CD14-positive monocyte (primary cell): Measurements from ENCODE around the gene CHST11. TPM values are rescaled to one million over a fixed set of nuclear protein-coding genes. Genes with fewer than 3 reads are reported as not detected.

Experiments used
- DNase-seq, 3 donors: peaks; one replicate each; pipeline ENCODE4 v3.0.0-alpha.2; 2011 to 2022
- H2AFZ ChIP-seq: 2 replicates; pipeline ENCODE4 v1.6.0; 2012; ENCODE audit warnings: mild to moderate bottlenecking, low read depth, low read length, inconsistent platforms; ENCODE audit not compliant: insufficient read depth, poor library complexity, severe bottlenecking
- H3K27ac ChIP-seq, 2 donors: 1 replicate in 1 of 2; 2 replicates in 1 of 2; pipeline ENCODE4 v1.5.1; 2012 to 2013; ENCODE audit warnings: low read length in 2 of 2, control low read depth in 1 of 2, inconsistent platforms in 1 of 2, low read depth in 1 of 2, mild to moderate bottlenecking in 1 of 2
- H3K27me3 ChIP-seq, 2 donors: one replicate each; pipeline versions ENCODE4 v1.6.0 to v1.6.1; 2011 to 2013; ENCODE audit warnings: low read length in 2 of 2; ENCODE audit not compliant: control insufficient read depth in 2 of 2, insufficient read depth in 2 of 2
- H3K36me3 ChIP-seq, 2 donors: replicated peaks in 1 of 2; 1 replicate in 1 of 2; 2 replicates in 1 of 2; pipeline versions ENCODE4 v1.5.1 to v1.6.1; 2012 to 2013; ENCODE audit warnings: low read length in 2 of 2, control low read depth in 1 of 2, inconsistent platforms in 1 of 2, mild to moderate bottlenecking in 1 of 2; ENCODE audit not compliant: insufficient read depth in 2 of 2, control insufficient read depth in 1 of 2
- H3K4me1 ChIP-seq, 2 donors: 1 replicate in 1 of 2; 2 replicates in 1 of 2; pipeline versions ENCODE4 v1.5.1 to v1.6.1; 2012 to 2013; ENCODE audit warnings: low read length in 2 of 2, control low read depth in 1 of 2, inconsistent platforms in 1 of 2, mild to moderate bottlenecking in 1 of 2, moderate library complexity in 1 of 2; ENCODE audit not compliant: insufficient read depth in 2 of 2, control insufficient read depth in 1 of 2
- H3K4me2 ChIP-seq: replicated peaks from 2 replicates; pipeline ENCODE3; 2012; ENCODE audit warnings: low read length, moderate library complexity, mild to moderate bottlenecking; ENCODE audit not compliant: poor library complexity, severe bottlenecking; ENCODE audit errors: extremely low read depth
- H3K4me3 ChIP-seq, 3 experiments: fragments of 200-600 bp in 1 of 3; sonication (generic) in 1 of 3; replicated peaks in 1 of 3; 1 replicate in 2 of 3; 2 replicates in 1 of 3; pipeline ENCODE4 v1.5.1; 2011 to 2013; ENCODE audit warnings: low read length in 3 of 3, mild to moderate bottlenecking in 3 of 3, control low read depth in 2 of 3, low read depth in 2 of 3, inconsistent platforms in 1 of 3, moderate library complexity in 1 of 3
- H3K79me2 ChIP-seq: 2 replicates; pipeline ENCODE4 v1.6.0; 2012; ENCODE audit warnings: mild to moderate bottlenecking, control low read depth, inconsistent platforms, low read length, moderate library complexity; ENCODE audit not compliant: insufficient read depth
- H3K9ac ChIP-seq: 2 replicates; pipeline ENCODE4 v1.6.0; 2017; ENCODE audit warnings: low read length, mild to moderate bottlenecking; ENCODE audit not compliant: insufficient read depth, poor library complexity, severe bottlenecking
- H3K9me3 ChIP-seq, 2 donors: replicated peaks in 1 of 2; 1 replicate in 1 of 2; 2 replicates in 1 of 2; pipeline versions ENCODE4 v1.5.1 to v1.6.1; 2012 to 2013; ENCODE audit warnings: low read length in 2 of 2, control low read depth in 1 of 2; ENCODE audit not compliant: control insufficient read depth in 1 of 2, insufficient read depth in 1 of 2
- H4K20me1 ChIP-seq: 2 replicates; pipeline ENCODE4 v1.6.0; 2012; ENCODE audit warnings: mild to moderate bottlenecking, low read length, control low read depth, moderate library complexity; ENCODE audit not compliant: insufficient read depth
- H3K27ac Mint-ChIP-seq, 7 donors: one replicate each; pipeline ENCODE4 v1.8.0; 2020; ENCODE audit warnings: mild to moderate bottlenecking in 7 of 7, mixed read lengths in 7 of 7, moderate library complexity in 6 of 7, inconsistent platforms in 2 of 7
- H3K27me3 Mint-ChIP-seq, 3 donors: one replicate each; pipeline ENCODE4 v1.8.0; 2021 to 2022; ENCODE audit warnings: low read depth in 3 of 3, mild to moderate bottlenecking in 3 of 3, mixed read lengths in 3 of 3, moderate library complexity in 3 of 3, inconsistent platforms in 1 of 3
- H3K36me3 Mint-ChIP-seq, 2 donors: one replicate each; pipeline ENCODE4 v1.8.0; 2020; ENCODE audit warnings: mixed read lengths in 2 of 2, inconsistent platforms in 1 of 2, mild to moderate bottlenecking in 1 of 2
- H3K4me1 Mint-ChIP-seq: one replicate; pipeline ENCODE4 v1.8.0; 2020; ENCODE audit warnings: mild to moderate bottlenecking, mixed read lengths
- H3K4me3 Mint-ChIP-seq, 2 donors: one replicate each; pipeline ENCODE4 v1.8.0; 2020; ENCODE audit warnings: mild to moderate bottlenecking in 2 of 2, mixed read lengths in 2 of 2, moderate library complexity in 1 of 2
- H3K9me3 Mint-ChIP-seq, 7 donors: one replicate each; pipeline ENCODE4 v1.8.0; 2020 to 2022; ENCODE audit warnings: mixed read lengths in 7 of 7, mild to moderate bottlenecking in 6 of 7, moderate library complexity in 6 of 7, inconsistent platforms in 2 of 7
- whole genome bisulfite sequencing: methylation state at CpG from one replicate; pipeline ENCODE4 v1.1.5; 2013; ENCODE audit warnings: missing lambda C conversion rate; ENCODE audit not compliant: insufficient coverage; 5-methylcytosine and 5-hydroxymethylcytosine counted together
- intact Hi-C, 2 donors: fragments of 100-400 bp; cut with micrococcal nuclease; formaldehyde crosslinking; loops; one replicate each; pipeline versions ENCODE4 v1.15.0 to v1.15.1; 2023
- polyA plus RNA-seq, 3 donors: library from polyadenylated mRNA; depleted of rRNA in 1 of 3; unstranded in 2 of 3; stranded (reverse) in 1 of 3; fragments of 300-500 nt in 2 of 3; fragments of >200 nt in 1 of 3; fragmentation: Illumina TruSeq in 2 of 3; gene quantifications; 1 replicate in 2 of 3; 2 replicates in 1 of 3; pipeline ENCODE4 v1.2.3, GENCODE V29; 2012 to 2021
- TF ChIP-seq, protein P1 (sequence below): fragments of 200-600 bp; IDR thresholded peaks from one replicate; pipeline ENCODE4 v1.8.0; 2022; ENCODE audit warnings: antibody characterized with exemption, mild to moderate bottlenecking

CHST11 gene
- polyA plus RNA-seq, 3 donors, result 44.4 to 66.6 (median 48.4) TPM

GRCh38 chr12:104426926-104427546 is 29.7 kb upstream of the CHST11 start:
- intact Hi-C loops, result no loop called here
- H3K36me3 ChIP-seq, result no peaks in the 10 kb centered on the region
- Mint-ChIP-seq H3K9me3 (peaks cover 0 to 7% (median 3%) of the 10 kb centered on the region in 7 donors), H3K4me1 (peaks cover 1% of the 10 kb centered on the region), H3K27ac (no peak overlapping the region), H3K27me3 (peaks cover 1 to 5% (median 2%) of the 10 kb centered on the region in 3 donors), H3K4me3 (no peak overlapping the region), H3K36me3 (no peaks in the 10 kb centered on the region)
- TF ChIP-seq, protein P1, sequence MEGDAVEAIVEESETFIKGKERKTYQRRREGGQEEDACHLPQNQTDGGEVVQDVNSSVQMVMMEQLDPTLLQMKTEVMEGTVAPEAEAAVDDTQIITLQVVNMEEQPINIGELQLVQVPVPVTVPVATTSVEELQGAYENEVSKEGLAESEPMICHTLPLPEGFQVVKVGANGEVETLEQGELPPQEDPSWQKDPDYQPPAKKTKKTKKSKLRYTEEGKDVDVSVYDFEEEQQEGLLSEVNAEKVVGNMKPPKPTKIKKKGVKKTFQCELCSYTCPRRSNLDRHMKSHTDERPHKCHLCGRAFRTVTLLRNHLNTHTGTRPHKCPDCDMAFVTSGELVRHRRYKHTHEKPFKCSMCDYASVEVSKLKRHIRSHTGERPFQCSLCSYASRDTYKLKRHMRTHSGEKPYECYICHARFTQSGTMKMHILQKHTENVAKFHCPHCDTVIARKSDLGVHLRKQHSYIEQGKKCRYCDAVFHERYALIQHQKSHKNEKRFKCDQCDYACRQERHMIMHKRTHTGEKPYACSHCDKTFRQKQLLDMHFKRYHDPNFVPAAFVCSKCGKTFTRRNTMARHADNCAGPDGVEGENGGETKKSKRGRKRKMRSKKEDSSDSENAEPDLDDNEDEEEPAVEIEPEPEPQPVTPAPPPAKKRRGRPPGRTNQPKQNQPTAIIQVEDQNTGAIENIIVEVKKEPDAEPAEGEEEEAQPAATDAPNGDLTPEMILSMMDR, result no peak
- H3K4me2 ChIP-seq, result no peak overlapping the region
- no peaks in the 10 kb centered on the region for H4K20me1 ChIP-seq
- no peak for DNase-seq
- peaks cover 0 to 3% of the 10 kb centered on the region in 2 donors for H3K9me3 ChIP-seq
- 100% methylated on average over 1 of the region's 4 CpGs for WGBS
- no peaks in the 10 kb centered on the region for H3K4me1 ChIP-seq
- no peaks in the 10 kb centered on the region for H3K79me2 ChIP-seq
- H2AFZ ChIP-seq, result no peak overlapping the region
- H3K27ac ChIP-seq, result no peak overlapping the region
- peaks cover 0 to 2% of the 10 kb centered on the region in 2 donors for H3K27me3 ChIP-seq
- no peak overlapping the region for H3K9ac ChIP-seq
- no peak overlapping the region for H3K4me3 ChIP-seq

- Histone ChIP-seq H3K9ac (no peak overlapping the region), H3K79me2 (no peaks in the 10 kb centered on the region), H3K27me3 (peaks cover 0 to 2% of the 10 kb centered on the region in 2 donors), H3K36me3 (no peaks in the 10 kb centered on the region), H3K4me2 (no peak overlapping the region), H3K27ac (no peak overlapping the region), H3K9me3 (peaks cover 0 to 3% of the 10 kb centered on the region in 2 donors), H3K4me1 (no peaks in the 10 kb centered on the region), H3K4me3 (no peak overlapping the region), H2AFZ (no peak overlapping the region), H4K20me1 (no peaks in the 10 kb centered on the region)
- intact Hi-C loops, result no loop called here
- TF ChIP-seq, protein P1, result no peak
- Mint-ChIP-seq H3K27ac (no peak overlapping the region), H3K4me3 (no peak overlapping the region), H3K27me3 (peaks cover 1 to 5% (median 2%) of the 10 kb centered on the region in 3 donors), H3K9me3 (peaks cover 0 to 7% (median 3%) of the 10 kb centered on the region in 7 donors), H3K36me3 (no peaks in the 10 kb centered on the region), H3K4me1 (peaks cover under 1% of the 10 kb centered on the region)
- WGBS, result no CpG with 5 or more reads among the region's 1 CpG
- no peak for DNase-seq
These were observed 29.2 kb upstream of the CHST11 start for GRCh38 chr12:104427547-104427938.
